Activated CD4-positive, alpha-beta T cell treated with anti-CD3 and anti-CD28 coated beads, Interleukin-2, amount 10 ng/mL, durations not matched to agents 7 days and 5 days (primary cell): ENCODE data around the gene DCUN1D2. TPM values are rescaled to one million over a fixed set of nuclear protein-coding genes. Genes with fewer than 3 reads are reported as not detected.

Experiments
- CTCF ChIA-PET: fragments of 350-600 bp; sonication (Branson Sonifier 250); formaldehyde crosslinking; loops from one replicate; lab custom pipeline; 2021; ENCODE audit warnings: antibody characterized with exemption; lab: Charles Lee
- POLR2A ChIA-PET: fragments of 350-600 bp; sonication (Branson Sonifier 250); formaldehyde crosslinking; loops from one replicate; lab custom pipeline; 2021; ENCODE audit warnings: antibody characterized with exemption; lab: Charles Lee
- DNase-seq: peaks from one replicate; pipeline ENCODE4 v3.0.0-alpha.2; 2020
- H3K27ac Mint-ChIP-seq: one replicate; pipeline ENCODE4 v1.8.0; 2021; ENCODE audit warnings: mild to moderate bottlenecking, moderate library complexity, mixed read lengths
- H3K27me3 Mint-ChIP-seq: one replicate; pipeline ENCODE4 v1.8.0; 2021; ENCODE audit warnings: mixed read lengths
- H3K36me3 Mint-ChIP-seq: one replicate; pipeline ENCODE4 v1.8.0; 2021; ENCODE audit warnings: low read depth, mixed read lengths
- H3K4me1 Mint-ChIP-seq: one replicate; pipeline ENCODE4 v1.8.0; 2021; ENCODE audit warnings: mixed read lengths
- H3K4me3 Mint-ChIP-seq: one replicate; pipeline ENCODE4 v1.8.0; 2021; ENCODE audit warnings: mild to moderate bottlenecking, moderate library complexity, mixed read lengths
- H3K9me3 Mint-ChIP-seq: one replicate; pipeline ENCODE4 v1.8.0; 2021; ENCODE audit warnings: mixed read lengths
- total RNA-seq, 2 experiments: library from RNA; stranded (reverse); gene quantifications; one replicate each; pipeline ENCODE4 v1.2.3, GENCODE V29; 2021

The DCUN1D2 gene
- total RNA-seq, 2 experiments from 2014 or later: 13.9 to 20.3 TPM

- Mint-ChIP-seq H3K9me3 (no peaks in the 10 kb centered on the region), H3K27me3 (no peaks in the 10 kb centered on the region), H3K4me3 (no peak overlapping the region), H3K4me1 (no peaks in the 10 kb centered on the region), H3K36me3 (no peaks in the 10 kb centered on the region), H3K27ac (no peak overlapping the region)
- ChIA-PET POLR2A (interaction anchor here (0.6 kb wide), 1 partner anchor 125 kb away, joined by 4 read pairs; no protein-coding TSS in a partner anchor), CTCF (interaction anchor here (0.6 kb wide), 1 partner anchor 42 kb away, joined by 4 read pairs; no protein-coding TSS in a partner anchor)
- DNase-seq: no peak
Observed at GRCh38 chr13:113418722-113419049, 71.8 kb downstream of the DCUN1D2 start.

DNA sequence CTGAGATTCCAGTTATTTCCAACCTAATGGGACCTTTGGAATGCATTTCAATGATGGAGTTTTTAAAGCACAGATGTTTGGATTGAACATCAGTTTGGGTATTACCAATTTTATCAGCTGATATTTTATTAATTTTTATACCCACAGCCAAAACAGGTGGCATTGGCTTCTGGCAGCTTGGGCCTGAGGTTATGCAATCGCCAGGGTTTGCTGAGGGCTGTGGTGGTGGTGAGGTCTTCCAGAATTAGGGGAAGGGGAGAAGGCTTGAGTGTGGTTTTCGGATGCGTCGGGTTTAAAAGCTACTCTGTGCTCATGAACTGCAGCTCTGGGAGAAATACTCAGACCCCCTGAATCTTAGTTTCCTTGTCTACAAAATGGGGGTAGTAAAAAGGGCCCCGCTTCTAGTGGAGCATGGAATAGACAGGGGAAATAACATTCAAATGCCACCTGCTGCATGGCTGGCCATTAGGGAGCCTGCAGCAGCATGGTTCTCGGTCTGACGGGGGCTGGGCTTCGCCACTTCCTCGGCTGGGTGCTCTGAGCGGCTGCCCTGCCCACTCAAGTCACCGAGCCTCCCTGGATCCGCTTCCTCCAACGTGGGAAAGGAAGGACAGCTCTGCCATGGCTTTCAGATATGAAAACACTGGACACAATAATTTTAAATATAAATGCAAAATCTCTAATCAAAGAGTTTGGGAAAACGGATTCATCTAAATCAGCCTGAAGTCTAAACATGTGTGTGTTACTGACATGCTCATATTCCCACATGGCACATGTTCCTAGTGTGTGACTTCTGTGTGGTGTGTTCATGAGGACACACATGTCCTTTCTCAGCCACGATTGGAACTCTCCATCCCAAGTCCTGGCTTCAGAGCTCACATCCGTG, 72.4 kb downstream of the DCUN1D2 start:
- DNase-seq: no peak
- peaks cover 1% of the 10 kb centered on the region for H3K9me3 Mint-ChIP-seq
- POLR2A ChIA-PET: no interaction called here
- H3K27ac Mint-ChIP-seq: no peak overlapping the region
- H3K4me1 Mint-ChIP-seq: no peaks in the 10 kb centered on the region
- CTCF ChIA-PET: interaction anchor here (1.2 kb wide), 1 partner anchor 12 kb away, joined by 3 read pairs; no protein-coding TSS in a partner anchor
- no peaks in the 10 kb centered on the region for H3K27me3 Mint-ChIP-seq
- no peak overlapping the region for H3K4me3 Mint-ChIP-seq
- H3K36me3 Mint-ChIP-seq: no peaks in the 10 kb centered on the region

- Mint-ChIP-seq H3K27ac (no peak overlapping the region), H3K9me3 (peaks cover 2% of the 10 kb centered on the region), H3K36me3 (no peaks in the 10 kb centered on the region), H3K4me1 (no peaks in the 10 kb centered on the region), H3K4me3 (no peak overlapping the region), H3K27me3 (no peaks in the 10 kb centered on the region)
- ChIA-PET POLR2A (no interaction called here), CTCF (interaction anchor here (1.2 kb wide), 1 partner anchor 13 kb away, joined by 3 read pairs; no protein-coding TSS in a partner anchor)
- DNase-seq: no peak
Observed at GRCh38 chr13:113417008-113417751, 73.3 kb downstream of the DCUN1D2 start.

DNA sequence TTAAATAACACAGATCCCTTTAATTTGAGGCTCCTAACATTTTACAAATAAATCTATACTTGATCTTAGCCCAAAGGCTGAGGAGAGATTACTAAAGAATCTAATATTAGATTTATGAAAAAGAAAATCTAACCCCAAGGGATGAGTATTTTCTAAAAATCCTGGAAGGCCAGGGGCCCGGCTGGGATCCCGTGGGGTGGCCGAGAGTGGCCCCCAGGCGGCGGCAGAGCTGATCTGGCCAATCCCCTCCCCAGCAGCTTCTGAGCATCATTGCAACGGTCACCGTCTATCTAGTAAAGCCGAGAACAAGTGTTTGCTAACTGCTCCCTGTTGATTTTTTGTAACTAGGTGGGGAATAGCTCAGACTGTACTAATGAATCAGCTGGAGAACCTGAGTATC, 74.7 kb downstream of the DCUN1D2 start:
- no peaks in the 10 kb centered on the region for H3K4me1 Mint-ChIP-seq
- H3K36me3 Mint-ChIP-seq: no peaks in the 10 kb centered on the region
- H3K27ac Mint-ChIP-seq: no peak overlapping the region
- H3K27me3 Mint-ChIP-seq: no peaks in the 10 kb centered on the region
- DNase-seq: no peak
- CTCF ChIA-PET: no interaction called here
- peaks cover 2% of the 10 kb centered on the region for H3K9me3 Mint-ChIP-seq
- no peak overlapping the region for H3K4me3 Mint-ChIP-seq
- POLR2A ChIA-PET: no interaction called here

- no peaks in the 10 kb centered on the region for H3K36me3 Mint-ChIP-seq
- ChIA-PET POLR2A (no interaction called here), CTCF (no interaction called here)
- no peak for DNase-seq
- no peaks in the 10 kb centered on the region for H3K27me3 Mint-ChIP-seq
- H3K9me3 Mint-ChIP-seq: peaks cover 2% of the 10 kb centered on the region
- H3K27ac Mint-ChIP-seq: no peak overlapping the region
- no peak overlapping the region for H3K4me3 Mint-ChIP-seq
- H3K4me1 Mint-ChIP-seq: no peaks in the 10 kb centered on the region
Observed at GRCh38 chr13:113415032-113415431, 75.5 kb downstream of the DCUN1D2 start.

GRCh38 chr13:113414335-113414734, 76.2 kb downstream of the DCUN1D2 start:
- peaks cover 2% of the 10 kb centered on the region for H3K9me3 Mint-ChIP-seq
- ChIA-PET POLR2A (no interaction called here), CTCF (no interaction called here)
- DNase-seq: no peak
- H3K27me3 Mint-ChIP-seq: no peaks in the 10 kb centered on the region
- no peaks in the 10 kb centered on the region for H3K4me1 Mint-ChIP-seq
- no peak overlapping the region for H3K27ac Mint-ChIP-seq
- H3K4me3 Mint-ChIP-seq: no peak overlapping the region
- H3K36me3 Mint-ChIP-seq: no peaks in the 10 kb centered on the region

DNA sequence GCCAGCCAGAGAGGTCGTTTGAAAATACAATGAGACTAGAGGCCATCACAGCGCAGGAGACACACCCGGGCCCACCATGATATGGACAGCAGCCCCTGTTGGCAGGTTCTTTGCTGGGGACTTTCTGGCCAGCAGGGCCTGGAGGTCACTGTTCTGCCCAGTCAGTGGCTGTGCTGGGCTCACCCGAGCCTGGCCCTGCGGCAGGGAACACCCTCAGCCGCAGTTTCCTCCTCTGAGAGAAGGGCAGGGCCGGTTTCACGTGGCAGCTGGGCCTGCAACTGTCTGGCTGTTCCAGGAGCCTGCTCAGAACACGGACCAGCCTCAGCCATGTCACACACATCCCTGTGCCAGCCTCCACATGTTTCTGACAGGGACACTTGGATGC, 76.6 kb downstream of the DCUN1D2 start:
- POLR2A ChIA-PET: no interaction called here
- CTCF ChIA-PET: no interaction called here
- Mint-ChIP-seq H3K36me3 (no peaks in the 10 kb centered on the region), H3K4me3 (no peak overlapping the region), H3K4me1 (no peaks in the 10 kb centered on the region), H3K27me3 (no peaks in the 10 kb centered on the region), H3K27ac (no peak overlapping the region), H3K9me3 (peaks cover 2% of the 10 kb centered on the region)
- DNase-seq: no peak

GRCh38 chr13:113413178-113413897, 77.2 kb downstream of the DCUN1D2 start:
- no peak overlapping the region for H3K4me3 Mint-ChIP-seq
- CTCF ChIA-PET: no interaction called here
- no peak overlapping the region for H3K27ac Mint-ChIP-seq
- POLR2A ChIA-PET: no interaction called here
- no peaks in the 10 kb centered on the region for H3K36me3 Mint-ChIP-seq
- no peaks in the 10 kb centered on the region for H3K27me3 Mint-ChIP-seq
- H3K9me3 Mint-ChIP-seq: peaks cover 2% of the 10 kb centered on the region
- DNase-seq: no peak
- no peaks in the 10 kb centered on the region for H3K4me1 Mint-ChIP-seq

- H3K4me1 Mint-ChIP-seq: no peaks in the 10 kb centered on the region
- no peak for DNase-seq
- peaks cover 2% of the 10 kb centered on the region for H3K9me3 Mint-ChIP-seq
- CTCF ChIA-PET: no interaction called here
- no peak overlapping the region for H3K27ac Mint-ChIP-seq
- H3K36me3 Mint-ChIP-seq: no peaks in the 10 kb centered on the region
- no peak overlapping the region for H3K4me3 Mint-ChIP-seq
- no peaks in the 10 kb centered on the region for H3K27me3 Mint-ChIP-seq
- POLR2A ChIA-PET: no interaction called here
Observed at GRCh38 chr13:113412440-113412839, 78.1 kb downstream of the DCUN1D2 start.

DNA sequence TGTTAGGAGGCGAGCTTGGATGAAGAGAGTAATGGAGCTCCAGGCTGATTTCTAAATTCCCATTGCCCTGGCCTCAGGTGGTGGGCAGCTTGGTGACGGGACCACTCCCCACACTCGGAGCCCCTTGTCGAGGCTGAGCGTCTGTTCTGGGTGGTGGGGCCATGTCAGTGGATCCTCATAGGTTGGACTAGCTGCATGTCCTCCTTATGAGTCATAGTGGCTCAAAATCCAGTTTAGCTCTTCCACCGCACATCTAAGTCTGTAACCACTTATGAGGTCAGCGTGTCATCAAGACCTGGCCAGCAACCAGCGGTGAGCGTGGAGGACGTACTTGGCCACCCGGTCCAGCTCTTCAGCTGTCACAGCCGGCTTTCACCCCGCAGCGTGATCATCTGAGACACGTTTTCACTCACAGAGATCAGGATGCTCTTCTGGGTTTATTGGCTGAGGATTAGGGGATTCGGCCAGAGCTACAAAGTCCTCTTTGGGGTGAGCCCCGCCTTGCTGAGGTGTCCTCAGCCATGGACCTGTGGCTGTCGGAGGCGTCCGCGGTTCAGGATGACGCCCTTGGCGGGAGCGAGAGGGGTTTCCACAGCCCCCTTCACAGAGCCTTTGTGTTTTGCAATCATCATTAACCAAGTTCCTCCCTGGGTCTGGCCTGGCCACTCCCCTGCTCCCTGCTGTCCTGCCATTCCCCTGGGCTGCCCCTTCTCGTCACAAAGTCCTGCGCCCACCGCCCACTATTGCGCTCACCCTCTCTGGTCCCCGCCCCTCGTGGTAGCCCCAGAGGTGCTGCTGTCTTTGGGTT, 79.1 kb downstream of the DCUN1D2 start:
- CTCF ChIA-PET: no interaction called here
- no peak for DNase-seq
- Mint-ChIP-seq H3K4me3 (no peak overlapping the region), H3K27ac (no peak overlapping the region), H3K4me1 (no peaks in the 10 kb centered on the region), H3K9me3 (peaks cover 2% of the 10 kb centered on the region), H3K36me3 (no peaks in the 10 kb centered on the region), H3K27me3 (no peaks in the 10 kb centered on the region)
- POLR2A ChIA-PET: no interaction called here

GRCh38 chr13:113410472-113411201, 79.9 kb downstream of the DCUN1D2 start:
- no peaks in the 10 kb centered on the region for H3K36me3 Mint-ChIP-seq
- no peak for DNase-seq
- POLR2A ChIA-PET: no interaction called here
- H3K27ac Mint-ChIP-seq: no peak overlapping the region
- no peaks in the 10 kb centered on the region for H3K4me1 Mint-ChIP-seq
- peaks cover 2% of the 10 kb centered on the region for H3K9me3 Mint-ChIP-seq
- no peak overlapping the region for H3K4me3 Mint-ChIP-seq
- H3K27me3 Mint-ChIP-seq: no peaks in the 10 kb centered on the region
- CTCF ChIA-PET: no interaction called here

GRCh38 chr13:113408562-113408961, 81.9 kb downstream of the DCUN1D2 start:
- peaks cover 2% of the 10 kb centered on the region for H3K9me3 Mint-ChIP-seq
- POLR2A ChIA-PET: no interaction called here
- H3K4me1 Mint-ChIP-seq: no peaks in the 10 kb centered on the region
- H3K36me3 Mint-ChIP-seq: no peaks in the 10 kb centered on the region
- DNase-seq: no peak
- no peak overlapping the region for H3K4me3 Mint-ChIP-seq
- no peak overlapping the region for H3K27ac Mint-ChIP-seq
- CTCF ChIA-PET: no interaction called here
- H3K27me3 Mint-ChIP-seq: no peaks in the 10 kb centered on the region
